ENCODE measurements around the gene RNF13.

The RNF13 gene

GRCh38 chr3:149958171-149958796, 145.3 kb downstream of the RNF13 start:
- TF ChIP-seq CTCF (conservative IDR thresholded peaks at IDR 0.05; ENCODE audit: low read depth, low read length) = peak; percentile 23
- DNase-seq (ENCODE audit: low read depth) = no peak
- H3K4me3 ChIP-seq (ENCODE audit: low read depth, low read length) = no peak overlapping the region

GRCh38 chr3:149959443-149959842, 146.4 kb downstream of the RNF13 start:
- no peak for TF ChIP-seq CTCF (conservative IDR thresholded peaks at IDR 0.05; ENCODE audit: low read depth, low read length)
- DNase-seq (ENCODE audit: low read depth) = no peak
- no peak overlapping the region for H3K4me3 ChIP-seq (ENCODE audit: low read depth, low read length)

- no peak overlapping the region for H3K4me3 ChIP-seq (ENCODE audit: low read depth, low read length)
- no peak for TF ChIP-seq CTCF (conservative IDR thresholded peaks at IDR 0.05; ENCODE audit: low read depth, low read length)
- no peak for DNase-seq (ENCODE audit: low read depth)
Measured at GRCh38 chr3:149963485-149963884, 150.5 kb downstream of the RNF13 start.

- peak; percentile 79 for DNase-seq (ENCODE audit: low read depth)
- TF ChIP-seq CTCF (conservative IDR thresholded peaks at IDR 0.05; ENCODE audit: low read depth, low read length) = no peak
Measured at GRCh38 chr3:149964291-149964690, 151.3 kb downstream of the RNF13 start.

GRCh38 chr3:149965278-149965677, 152.3 kb downstream of the RNF13 start:
- no peak for TF ChIP-seq CTCF (conservative IDR thresholded peaks at IDR 0.05; ENCODE audit: low read depth, low read length)
- DNase-seq (ENCODE audit: low read depth) = peak; percentile 78

More at GRCh38 chr3:149964291-149964690, 151.3 kb downstream of the RNF13 start:
- H3K4me3 ChIP-seq (ENCODE audit: low read depth, low read length) = no peak overlapping the region

GRCh38 chr3:149967086-149967685, 154.2 kb downstream of the RNF13 start:
- peak; percentile 53 for TF ChIP-seq CTCF (conservative IDR thresholded peaks at IDR 0.05; ENCODE audit: low read depth, low read length)
- H3K4me3 ChIP-seq (ENCODE audit: low read depth, low read length) = no peak overlapping the region
- DNase-seq (ENCODE audit: low read depth) = peak; percentile 70

More at GRCh38 chr3:149965278-149965677, 152.3 kb downstream of the RNF13 start:
- no peak overlapping the region for H3K4me3 ChIP-seq (ENCODE audit: low read depth, low read length)

- DNase-seq (ENCODE audit: low read depth) = peak; percentile 30
- no peak for TF ChIP-seq CTCF (conservative IDR thresholded peaks at IDR 0.05; ENCODE audit: low read depth, low read length)
- H3K4me3 ChIP-seq (ENCODE audit: low read depth, low read length) = peak overlapping the region; percentile 86
Measured at GRCh38 chr3:149968216-149968615, 155.2 kb downstream of the RNF13 start.

All from choroid plexus epithelial cell (primary cell).